ELR (cell line): ENCODE measurements around the gene AVPI1.
"Not testable (repeated sequence)": the region's sequence is repeated elsewhere in the genome, so short reads cannot be mapped to it uniquely, and the experiment has no call there.

Experiments
- DNase-seq: peaks from one replicate; pipeline ENCODE4 v3.0.0-alpha.2; 2015; ENCODE audit warnings: low read depth

Gene AVPI1

GRCh38 chr10:97711640-97712572 lies 24.9 kb upstream of the AVPI1 start:
- DNase-seq, result no peak

GRCh38 chr10:97708976-97709946 lies 22.2 kb upstream of the AVPI1 start:
- DNase-seq, result peak; percentile 74

GRCh38 chr10:97708167-97708566 lies 21.1 kb upstream of the AVPI1 start:
- no peak for DNase-seq

GRCh38 chr10:97707134-97707861 lies 20.3 kb upstream of the AVPI1 start:
- no peak for DNase-seq

GRCh38 chr10:97705006-97705670 lies 18.1 kb upstream of the AVPI1 start:
- DNase-seq, result no peak

GRCh38 chr10:97704341-97704740 lies 17.3 kb upstream of the AVPI1 start:
- no peak for DNase-seq

- no peak for DNase-seq
Measured at GRCh38 chr10:97703398-97704067, 16.5 kb upstream of the AVPI1 start.

GRCh38 chr10:97701438-97702069 lies 14.5 kb upstream of the AVPI1 start:
- DNase-seq, result peak; percentile 80

GRCh38 chr10:97698072-97698655 lies 11.1 kb upstream of the AVPI1 start:
- not testable (repeated sequence) for DNase-seq

GRCh38 chr10:97690133-97690532 lies 3.1 kb upstream of the AVPI1 start:
- no peak for DNase-seq

- DNase-seq, result peak; percentile 99
Measured at GRCh38 chr10:97689559-97690020, 2.5 kb upstream of the AVPI1 start.

GRCh38 chr10:97687785-97688781 lies 1.0 kb upstream of the AVPI1 start:
- peak; percentile 82 for DNase-seq

GRCh38 chr10:97686301-97686961 lies 610 bp downstream of the AVPI1 start:
- DNase-seq, result peak; percentile 25

- DNase-seq, result peak; percentile 69
Measured at GRCh38 chr10:97685395-97685958, 1.6 kb downstream of the AVPI1 start.

GRCh38 chr10:97684866-97685394 lies 2.1 kb downstream of the AVPI1 start:
- no peak for DNase-seq

- DNase-seq, result not testable (repeated sequence)
Measured at GRCh38 chr10:97684368-97684713, 2.7 kb downstream of the AVPI1 start.
